ENCODE data around the gene CD300E.

GRCh38 chr17:74592087-74592990 is 31.2 kb downstream of the CD300E start, which contains the start of gene CD300LD:
- no peak for TF ChIP-seq CTCF (conservative IDR thresholded peaks at IDR 0.05 in 1 of 2, IDR thresholded peaks at IDR 0.05 in 1 of 2; ENCODE audit: low read depth in 1 of 2, low read length in 2 of 2)
- TF ChIP-seq EZH2 (IDR thresholded peaks at IDR 0.05; ENCODE audit: low read length, missing control alignments), result no peak

Data from fibroblast of lung (primary cell).